ENCODE measurements around the gene TGFBR3L.

GRCh38 chr19:7881910-7882309 lies 32.7 kb upstream of the TGFBR3L start:
- no peak for TF ChIP-seq IRF5 (IDR thresholded peaks at IDR 0.05; ENCODE audit: borderline replicate concordance)
- TF ChIP-seq RAD21 (IDR thresholded peaks at IDR 0.05; ENCODE audit: insufficient read depth, low read depth, low read length), result no peak
- no peak for TF ChIP-seq POLR2A (IDR thresholded peaks at IDR 0.05; ENCODE audit: low read depth, low read length)

Data from GM12878 (cell line).